HCT116 (cell line): ENCODE measurements around the gene INHBA. TPM values are rescaled to one million over a fixed set of nuclear protein-coding genes. Genes with fewer than 3 reads are reported as not detected.

ENCODE experiments used
- ATAC-seq: fragments of 200-7000 bp; cut with Tn5 transposase; 2 replicates; pipeline ENCODE4 v1.9.1; 2020; ENCODE audit warnings: mild to moderate bottlenecking, moderate library complexity
- BruUV-seq: library from RNA; stranded (reverse); fragments of 400-500 nt; replicated peaks from 2 replicates; lab custom pipeline; 2021; lab: Mats Ljungman, UMichigan
- CTCF ChIA-PET: fragments of 300-600 bp; sonication (Branson Sonifier 250); formaldehyde crosslinking; loops from one replicate; lab custom pipeline; 2021; ENCODE audit warnings: antibody characterized with exemption; lab: Charles Lee
- POLR2A ChIA-PET: fragments of 300-600, 350-600 bp; sonication (Branson Sonifier 250); formaldehyde crosslinking; loops from one replicate; lab custom pipeline; 2021; ENCODE audit warnings: antibody characterized with exemption; lab: Charles Lee
- RAD21 ChIA-PET, 2 experiments: fragments of 300-600 bp; sonication (Branson Sonifier 250); formaldehyde crosslinking; loops; one replicate each; lab custom pipeline; 2023; ENCODE audit warnings: low total read pairs in 2 of 2; ENCODE audit not compliant: uncharacterized antibody in 2 of 2, unreplicated experiment in 2 of 2, low non-redundant PET in 1 of 2; lab: Charles Lee
- DNase-seq: peaks from one replicate; pipeline ENCODE4 v3.0.0-alpha.2; 2010; ENCODE audit warnings: low read depth, low spot score
- H2AFZ ChIP-seq: fragments of 200-600 bp; shearing (Covaris generic), sonication (generic); 2 replicates; pipeline ENCODE4 v1.6.1; 2017; ENCODE audit warnings: low read depth, mixed run types, mixed read lengths, antibody characterized with exemption, low read length; ENCODE audit not compliant: poor library complexity, severe bottlenecking
- H3K27ac ChIP-seq: 2 replicates; pipeline ENCODE4 v1.5.1; 2012; ENCODE audit warnings: low read depth, low read length
- H3K27me3 ChIP-seq: fragments of 200-600 bp; sonication (generic); 2 replicates; pipeline ENCODE4 v1.6.1; 2016; ENCODE audit warnings: mixed run types, low read length, mixed read lengths; ENCODE audit not compliant: insufficient read depth
- H3K36me3 ChIP-seq, 2 experiments: fragments of 200-500 bp in 1 of 2; fragments of 200-600 bp in 1 of 2; sonication (Bioruptor generic) in 1 of 2; sonication (generic) in 1 of 2; 2 replicates each; pipeline versions ENCODE4 v1.5.1 to v1.6.1; 2014 to 2016; ENCODE audit warnings: low read length in 2 of 2, inconsistent platforms in 1 of 2, mixed read lengths in 1 of 2, mixed run types in 1 of 2; ENCODE audit not compliant: insufficient read depth in 2 of 2, control insufficient read depth in 1 of 2
- H3K4me1 ChIP-seq, 2 experiments: fragments of 200-600 bp in 1 of 2; sonication (generic) in 1 of 2; 2 replicates each; pipeline versions ENCODE4 v1.5.1 to v1.6.1; 2012 to 2017; ENCODE audit warnings: low read length in 2 of 2, inconsistent platforms in 1 of 2, mild to moderate bottlenecking in 1 of 2, mixed read lengths in 1 of 2, mixed run types in 1 of 2, moderate library complexity in 1 of 2; ENCODE audit not compliant: insufficient read depth in 2 of 2, control insufficient read depth in 1 of 2
- H3K4me2 ChIP-seq: fragments of 200-600 bp; sonication (generic); 2 replicates; pipeline ENCODE4 v1.6.1; 2017; ENCODE audit warnings: mixed run types, low read length, mixed read lengths
- H3K4me3 ChIP-seq, 2 experiments: fragments of 200-600 bp in 1 of 2; sonication (generic) in 1 of 2; replicated peaks in 1 of 2; 2 replicates each; pipeline ENCODE4 v1.5.1; 2011 to 2016; ENCODE audit warnings: low read length in 2 of 2, control low read depth in 1 of 2, low read depth in 1 of 2, mild to moderate bottlenecking in 1 of 2, mixed read lengths in 1 of 2, mixed run types in 1 of 2
- H3K79me2 ChIP-seq: fragments of 200-600 bp; sonication (generic); 2 replicates; pipeline ENCODE4 v1.6.1; 2017; ENCODE audit warnings: mild to moderate bottlenecking, mixed run types, low read length, moderate library complexity, mixed read lengths; ENCODE audit not compliant: insufficient read depth
- H3K9ac ChIP-seq: fragments of 200-600 bp; sonication (generic); 2 replicates; pipeline ENCODE4 v1.6.1; 2016; ENCODE audit warnings: low read length, mixed read lengths
- H3K9me2 ChIP-seq: fragments of 200-600 bp; sonication (generic), shearing (Covaris generic); 2 replicates; pipeline ENCODE4 v1.6.1; 2017; ENCODE audit warnings: mixed run types, mild to moderate bottlenecking, moderate library complexity; ENCODE audit not compliant: insufficient read depth
- H3K9me3 ChIP-seq, 2 experiments: fragments of 200-500 bp in 1 of 2; fragments of 200-600 bp in 1 of 2; sonication (Bioruptor generic) in 1 of 2; sonication (generic) in 1 of 2; 2 replicates each; pipeline ENCODE4 v1.6.1; 2014 to 2017; ENCODE audit warnings: low read length in 2 of 2, mixed read lengths in 2 of 2, inconsistent platforms in 1 of 2, low read depth in 1 of 2, mild to moderate bottlenecking in 1 of 2, mixed run types in 1 of 2, moderate library complexity in 1 of 2; ENCODE audit not compliant: control insufficient read depth in 1 of 2, insufficient read depth in 1 of 2
- H4K20me1 ChIP-seq: fragments of 200-600 bp; sonication (generic), shearing (Covaris generic); 2 replicates; pipeline ENCODE4 v1.6.1; 2017; ENCODE audit warnings: mixed run types, mild to moderate bottlenecking, moderate library complexity; ENCODE audit not compliant: insufficient read depth
- CBX3 ChIP-seq: IDR thresholded peaks from 2 replicates; pipeline ENCODE4 v1.6.1; 2012; ENCODE audit warnings: low read depth
- ELF1 ChIP-seq: IDR thresholded peaks from 2 replicates; pipeline ENCODE4 v1.6.1; 2012; ENCODE audit warnings: low read depth, borderline replicate concordance
- EZH2 ChIP-seq: fragments of 200-600 bp; sonication (generic); IDR thresholded peaks from 2 replicates; pipeline ENCODE4 v1.6.1; 2017; ENCODE audit warnings: antibody characterized with exemption, mixed run types
- MAX ChIP-seq: IDR thresholded peaks from 2 replicates; pipeline ENCODE4 v1.6.1; 2012
- POLR2A ChIP-seq: IDR thresholded peaks from 2 replicates; pipeline ENCODE4 v1.7.0; 2011; ENCODE audit warnings: borderline replicate concordance; ENCODE audit not compliant: insufficient read depth, insufficient read length; ENCODE audit errors: extremely low read depth
- POLR2AphosphoS5 ChIP-seq: IDR thresholded peaks from 2 replicates; pipeline ENCODE4 v1.6.1; 2011; ENCODE audit warnings: mild to moderate bottlenecking, low read depth, low read length, moderate library complexity
- RAD21 ChIP-seq: IDR thresholded peaks from 2 replicates; pipeline ENCODE4 v1.6.1; 2012; ENCODE audit warnings: low read depth, mild to moderate bottlenecking
- SIN3A ChIP-seq: IDR thresholded peaks from 2 replicates; pipeline ENCODE4 v1.6.1; 2012; ENCODE audit warnings: low read depth
- SP1 ChIP-seq: IDR thresholded peaks from 2 replicates; pipeline ENCODE4 v1.6.1; 2012; ENCODE audit warnings: low read depth
- TCF7L2 ChIP-seq: IDR thresholded peaks from 2 replicates; pipeline ENCODE4 v1.7.0; 2011; ENCODE audit warnings: borderline replicate concordance, inconsistent platforms; ENCODE audit not compliant: insufficient read depth, insufficient read length; ENCODE audit errors: extremely low read depth
- YY1 ChIP-seq: IDR thresholded peaks from 2 replicates; pipeline ENCODE4 v1.6.1; 2011; ENCODE audit warnings: low read length, low read depth, moderate library complexity, mild to moderate bottlenecking; ENCODE audit not compliant: insufficient replicate concordance; ENCODE audit errors: extremely low read depth
- ZBTB33 ChIP-seq: IDR thresholded peaks from 2 replicates; pipeline ENCODE4 v1.6.1; 2011; ENCODE audit warnings: mild to moderate bottlenecking, low read length, moderate library complexity; ENCODE audit not compliant: insufficient replicate concordance; ENCODE audit errors: extremely low read depth
- ZNF274 ChIP-seq: fragments of 200-500 bp; sonication (Bioruptor generic); IDR thresholded peaks from 2 replicates; pipeline ENCODE4 v1.6.1; 2014; ENCODE audit warnings: mild to moderate bottlenecking, low read depth, low read length, inconsistent platforms
- intact Hi-C: fragments of 100-400 bp; cut with micrococcal nuclease; formaldehyde crosslinking; loops from 2 replicates; pipeline ENCODE4 v1.10.0; 2022
- total RNA-seq: library from RNA; stranded (reverse); gene quantifications from one replicate; pipeline ENCODE4 v1.2.1, GENCODE V29; 2021; ENCODE audit not compliant: unreplicated experiment

The INHBA gene
- total RNA-seq, 1 experiment from 2014 or later: 0.10 TPM

- Histone ChIP-seq H3K27ac (no peak overlapping the region), H3K9me3 (no peaks in the 10 kb centered on the region), H3K4me3 (no peak overlapping the region), H3K4me1 (no peaks in the 10 kb centered on the region; a peak in 1 of 4 replicates), H4K20me1 (no peaks in the 10 kb centered on the region), H3K9ac (no peak overlapping the region), H2AFZ (no peak overlapping the region), H3K27me3 (no peaks in the 10 kb centered on the region), H3K36me3 (no peaks in the 10 kb centered on the region), H3K9me2 (no peaks in the 10 kb centered on the region), H3K79me2 (no peaks in the 10 kb centered on the region), H3K4me2 (no peak overlapping the region)
- DNase-seq (no peak), ATAC-seq (no peak)
- ChIA-PET RAD21 (no interaction called here), POLR2A (no interaction called here), CTCF (interaction anchor here (1.7 kb wide), 1 partner anchor 9 kb away, joined by 6 read pairs; no protein-coding TSS in a partner anchor)
- no TSS peak for BruUV-seq
- no peak for TF ChIP-seq ZNF274
- no peak for TF ChIP-seq MAX
- TF ChIP-seq RAD21: no peak
- TF ChIP-seq ZBTB33: no peak
- no peak for TF ChIP-seq SP1
- TF ChIP-seq CBX3: no peak
- intact Hi-C loops: loop anchor here (1.0 to 5.0 kb wide), 2 partner anchors 650 to 693 kb away; no protein-coding TSS in a partner anchor
These were observed 7.1 kb downstream of the INHBA start for GRCh38 chr7:41695661-41696322.

- H3K79me2 ChIP-seq: no peaks in the 10 kb centered on the region
- ATAC-seq: no peak
- H3K36me3 ChIP-seq: no peaks in the 10 kb centered on the region
- no peaks in the 10 kb centered on the region for H3K9me2 ChIP-seq
- no peaks in the 10 kb centered on the region for H3K27me3 ChIP-seq
- no peaks in the 10 kb centered on the region for H4K20me1 ChIP-seq
- no peak overlapping the region for H3K4me3 ChIP-seq
- CTCF ChIA-PET: no interaction called here
- intact Hi-C loops: no loop called here
- no peak for DNase-seq
- no peak overlapping the region for H3K9ac ChIP-seq
- no TSS peak for BruUV-seq
- no peak overlapping the region for H3K27ac ChIP-seq
- RAD21 ChIA-PET: no interaction called here
- TF ChIP-seq SIN3A: no peak
- no peak for TF ChIP-seq RAD21
- TF ChIP-seq YY1: no peak
- TF ChIP-seq ELF1: no peak
- no peak for TF ChIP-seq POLR2AphosphoS5
- TF ChIP-seq EZH2: no peak
- TF ChIP-seq TCF7L2: no peak
- TF ChIP-seq POLR2A: no peak
- H2AFZ ChIP-seq: no peak overlapping the region
- H3K4me1 ChIP-seq: no peaks in the 10 kb centered on the region; a peak in 1 of 4 replicates
- H3K9me3 ChIP-seq: no peaks in the 10 kb centered on the region
- POLR2A ChIA-PET: no interaction called here
- H3K4me2 ChIP-seq: no peak overlapping the region
These were observed 8.4 kb downstream of the INHBA start for GRCh38 chr7:41694495-41694894.
